Activated T-cell treated with anti-CD3 and anti-CD28 coated beads, Interleukin-2, amount 50 U/mL, for 72 hours (primary cell): ENCODE data around the gene PROZ. TPM values are rescaled to one million over a fixed set of nuclear protein-coding genes. Genes with fewer than 3 reads are reported as not detected.
A peak's percentile ranks its signal among the peaks of the same experiment; 100 is the strongest.

Experiments
- ATAC-seq, 2 donors: fragments of 150-1000 bp; cut with Tn5 transposase; replicated peaks in 1 of 2; 2 replicates each; pipeline ENCODE4 v1.10.0; 2021; ENCODE audit warnings: moderate library complexity in 2 of 2, mild to moderate bottlenecking in 1 of 2
- DNase-seq, 2 donors: peaks; one replicate each; pipeline ENCODE4 v3.0.0; 2021 to 2022; ENCODE audit warnings: mixed read lengths in 1 of 2
- H3K27ac Mint-ChIP-seq: one replicate; pipeline ENCODE4 v1.8.0; 2022; ENCODE audit warnings: mild to moderate bottlenecking, moderate library complexity, mixed read lengths
- H3K27me3 Mint-ChIP-seq: one replicate; pipeline ENCODE4 v1.8.0; 2022; ENCODE audit warnings: low read depth, mixed read lengths
- H3K36me3 Mint-ChIP-seq, 2 donors: one replicate each; pipeline ENCODE4 v1.8.0; 2022; ENCODE audit warnings: mixed read lengths in 2 of 2, mild to moderate bottlenecking in 1 of 2; ENCODE audit not compliant: insufficient read depth in 2 of 2
- H3K4me1 Mint-ChIP-seq: one replicate; pipeline ENCODE4 v1.8.0; 2022; ENCODE audit warnings: low read depth, mixed read lengths
- H3K4me3 Mint-ChIP-seq, 2 donors: one replicate each; pipeline ENCODE4 v1.8.0; 2022; ENCODE audit warnings: mild to moderate bottlenecking in 2 of 2, mixed read lengths in 2 of 2, moderate library complexity in 2 of 2
- H3K9me3 Mint-ChIP-seq, 2 donors: one replicate each; pipeline ENCODE4 v1.8.0; 2022; ENCODE audit warnings: mixed read lengths in 2 of 2
- total RNA-seq, 2 donors: library from RNA; stranded (reverse); gene quantifications; one replicate each; pipeline ENCODE4 v1.2.3, GENCODE V29; 2022

The PROZ gene
- total RNA-seq, 2 donors from 2014 or later: not detected

DNA sequence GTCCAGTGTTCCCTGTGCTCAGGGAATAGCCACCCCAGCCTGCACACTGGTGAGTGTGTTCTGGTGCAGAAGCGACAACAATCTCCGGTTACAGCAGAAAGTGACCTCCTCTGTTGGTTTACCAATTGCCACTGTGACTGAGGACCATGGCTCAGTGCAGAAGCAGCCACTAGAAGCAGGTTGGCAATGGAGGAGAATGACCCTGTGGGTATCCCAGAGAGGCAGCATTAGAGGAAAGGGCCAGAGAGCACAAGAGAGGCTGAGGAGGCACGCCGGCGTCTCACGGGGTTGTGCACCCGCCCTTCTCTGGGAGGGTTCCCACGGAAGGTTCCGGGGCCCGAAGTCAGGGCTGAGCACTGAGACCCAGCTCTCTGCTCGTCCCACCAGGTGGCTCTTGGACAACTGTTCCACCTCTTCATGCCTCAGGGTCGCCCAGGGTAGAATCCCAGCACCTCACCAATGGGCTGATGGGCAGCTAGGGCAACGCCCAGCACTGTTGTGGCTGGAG is 14.0 kb downstream of the PROZ start:
- DNase-seq (no peak), ATAC-seq (no peak)
- H3K4me3 Mint-ChIP-seq: no peak overlapping the region
- peaks cover 2% of the 10 kb centered on the region in 2 donors for H3K9me3 Mint-ChIP-seq
- peaks cover 6% of the 10 kb centered on the region for H3K4me1 Mint-ChIP-seq
- no peak overlapping the region for H3K27ac Mint-ChIP-seq
- no peaks in the 10 kb centered on the region for H3K27me3 Mint-ChIP-seq
- peaks cover 10 to 40% of the 10 kb centered on the region in 2 donors for H3K36me3 Mint-ChIP-seq

DNA sequence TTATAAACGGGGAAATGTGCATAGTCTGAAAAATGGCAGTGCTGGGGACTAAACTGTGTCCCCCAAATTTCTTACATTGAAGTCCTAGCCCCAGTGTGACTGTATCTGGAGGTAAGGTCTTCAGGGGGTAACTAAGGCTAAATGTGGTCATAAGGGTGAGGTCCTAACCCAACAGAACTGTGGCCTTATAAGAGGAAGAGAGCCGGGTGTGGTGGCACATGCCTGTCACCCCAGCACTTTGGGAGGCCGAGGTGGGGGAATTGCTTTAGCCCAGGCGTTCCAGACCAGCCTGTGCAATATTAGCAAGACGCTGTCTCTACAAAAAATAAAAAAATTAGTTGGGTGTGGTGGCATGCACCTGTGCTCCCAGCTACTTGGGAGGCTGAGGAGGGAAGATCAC is 17.8 kb downstream of the PROZ start:
- Mint-ChIP-seq H3K36me3 (peaks cover 7 to 40% of the 10 kb centered on the region in 2 donors), H3K9me3 (no peaks in the 10 kb centered on the region), H3K27me3 (no peaks in the 10 kb centered on the region), H3K4me1 (peaks cover 6% of the 10 kb centered on the region), H3K27ac (peak overlapping the region; percentile 70), H3K4me3 (peak overlapping the region in 1 of 2 donors; percentile 11)
- no peak for DNase-seq
- ATAC-seq: peak; percentile 31 to 67

DNA sequence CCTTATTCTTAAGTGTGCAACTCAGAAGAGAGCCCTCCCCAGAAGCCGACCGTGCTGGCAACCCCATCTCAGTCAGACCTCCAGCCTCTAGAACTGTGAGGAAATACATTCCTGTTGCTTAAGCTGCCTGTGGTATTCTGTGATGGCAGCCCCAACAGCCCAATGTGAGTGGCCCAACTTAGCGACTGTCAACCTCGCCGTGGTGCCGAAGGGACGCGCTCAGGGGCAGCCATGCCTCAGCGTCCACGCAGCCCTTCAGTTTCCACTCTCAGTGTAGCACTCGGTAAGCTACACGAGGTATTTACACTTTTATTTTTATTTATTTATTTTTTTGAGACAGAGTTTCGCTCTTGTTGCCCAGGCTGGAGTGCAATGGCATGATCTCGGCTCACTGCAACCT is 18.4 kb downstream of the PROZ start:
- H3K4me3 Mint-ChIP-seq: no peak overlapping the region
- H3K27me3 Mint-ChIP-seq: no peaks in the 10 kb centered on the region
- H3K4me1 Mint-ChIP-seq: peaks cover 6% of the 10 kb centered on the region
- no peak overlapping the region for H3K27ac Mint-ChIP-seq
- H3K36me3 Mint-ChIP-seq: peaks cover 7 to 41% of the 10 kb centered on the region in 2 donors
- H3K9me3 Mint-ChIP-seq: no peaks in the 10 kb centered on the region
- no peak for DNase-seq
- ATAC-seq: no peak

DNA sequence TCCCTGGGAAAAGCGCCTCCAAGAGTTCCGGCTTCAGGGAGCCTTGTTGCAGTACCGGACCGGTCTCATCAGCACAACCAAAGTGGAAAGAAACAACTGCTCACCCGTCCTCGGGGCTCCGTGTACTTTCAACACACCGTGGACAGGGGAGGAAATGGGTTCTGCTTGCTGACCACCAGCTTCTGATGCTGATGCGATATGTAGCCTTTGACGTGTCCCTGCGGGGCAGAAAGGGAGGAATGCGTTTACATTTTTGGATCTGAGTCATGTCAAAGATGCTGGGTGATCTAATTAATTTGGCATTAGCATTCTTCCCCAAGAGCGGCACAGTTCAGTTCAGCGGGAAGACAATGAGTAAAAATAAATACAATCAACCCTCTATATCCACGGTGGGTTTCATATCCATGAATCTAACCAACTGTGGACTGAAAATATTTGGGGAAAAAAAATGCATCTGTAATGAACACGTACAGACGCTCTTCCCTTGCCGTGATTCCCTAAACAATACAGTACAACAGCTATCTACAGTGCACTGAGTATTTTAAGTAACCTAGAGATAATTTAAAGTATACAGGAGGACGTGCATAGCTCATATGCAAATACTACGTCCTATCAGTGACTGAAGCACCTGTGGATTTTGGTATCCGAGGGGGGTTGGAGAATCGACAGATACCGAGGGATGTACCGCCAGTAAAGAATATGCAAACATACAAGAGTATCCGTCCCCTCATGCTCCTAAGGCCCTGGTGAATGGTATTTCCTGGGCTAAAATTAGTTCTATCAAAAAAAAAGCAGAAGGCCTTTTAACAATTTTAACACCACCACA is 19.8 kb downstream of the PROZ start:
- peaks cover 8 to 47% of the 10 kb centered on the region in 2 donors for H3K36me3 Mint-ChIP-seq
- peaks cover 6% of the 10 kb centered on the region for H3K4me1 Mint-ChIP-seq
- H3K27ac Mint-ChIP-seq: no peak overlapping the region
- DNase-seq: no peak
- no peak for ATAC-seq
- H3K27me3 Mint-ChIP-seq: no peaks in the 10 kb centered on the region
- H3K4me3 Mint-ChIP-seq: no peak overlapping the region
- H3K9me3 Mint-ChIP-seq: no peaks in the 10 kb centered on the region

DNA sequence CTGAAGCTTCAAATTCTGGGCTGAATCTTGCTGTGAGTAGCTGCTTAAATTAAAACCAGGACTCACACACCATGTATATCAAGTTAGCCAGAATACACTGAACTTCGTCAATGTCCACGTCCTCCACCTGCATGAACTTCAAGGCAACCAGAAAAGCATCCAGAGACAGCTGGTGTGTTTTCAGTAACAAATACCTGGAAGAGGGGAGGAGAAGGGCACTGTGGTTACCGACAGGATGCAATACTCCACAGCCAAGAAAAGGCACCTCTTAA is 20.4 kb downstream of the PROZ start:
- ATAC-seq (no peak), DNase-seq (no peak)
- H3K27me3 Mint-ChIP-seq: no peaks in the 10 kb centered on the region
- H3K27ac Mint-ChIP-seq: no peak overlapping the region
- peaks cover 11 to 50% of the 10 kb centered on the region in 2 donors for H3K36me3 Mint-ChIP-seq
- peaks cover 6% of the 10 kb centered on the region for H3K4me1 Mint-ChIP-seq
- H3K9me3 Mint-ChIP-seq: no peaks in the 10 kb centered on the region
- no peak overlapping the region for H3K4me3 Mint-ChIP-seq

DNA sequence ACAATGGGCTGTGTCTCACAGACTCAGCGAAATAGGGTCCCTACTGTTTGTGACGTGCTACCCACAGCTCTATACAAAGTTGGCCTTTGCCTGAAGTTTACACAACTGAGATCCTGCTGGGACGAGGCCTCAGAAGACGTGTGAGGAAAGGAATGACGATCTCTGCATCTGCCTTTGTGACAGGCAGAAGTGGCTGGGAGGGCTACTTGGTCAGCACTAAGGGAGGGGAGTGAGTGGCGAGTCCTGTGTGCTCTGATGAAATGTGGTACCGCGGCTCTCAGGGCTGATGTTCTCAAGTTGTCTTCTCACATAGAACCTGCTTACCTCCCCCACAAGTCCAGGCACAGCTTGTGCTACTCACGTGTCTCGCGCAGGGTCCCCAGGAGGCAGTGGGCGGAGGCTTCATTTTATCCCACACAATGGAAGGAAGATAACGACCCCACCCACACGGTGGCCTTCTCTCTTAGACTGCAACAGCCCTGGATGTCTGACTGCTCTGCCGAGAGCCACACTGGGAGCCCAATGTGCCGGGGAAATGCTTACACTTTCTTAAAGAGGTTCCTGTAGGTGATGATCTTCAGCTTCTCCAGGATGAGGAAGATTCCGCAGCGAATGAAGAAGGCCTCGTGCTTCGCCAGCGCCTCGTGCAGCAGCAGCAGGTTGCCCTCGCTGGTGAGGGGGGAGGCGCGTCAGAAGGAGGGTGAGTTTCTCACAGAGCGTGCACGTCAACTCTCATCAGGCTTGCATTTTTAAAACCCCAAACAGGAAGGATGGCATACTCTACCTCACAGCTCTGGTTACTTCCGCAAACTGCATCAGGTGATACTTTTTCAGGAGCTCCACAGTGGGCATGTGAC is 21.2 kb downstream of the PROZ start:
- no peaks in the 10 kb centered on the region for H3K9me3 Mint-ChIP-seq
- DNase-seq (no peak), ATAC-seq (no peak)
- no peak overlapping the region for H3K27ac Mint-ChIP-seq
- H3K27me3 Mint-ChIP-seq: no peaks in the 10 kb centered on the region
- no peak overlapping the region for H3K4me3 Mint-ChIP-seq
- peaks cover 11 to 46% of the 10 kb centered on the region in 2 donors for H3K36me3 Mint-ChIP-seq
- H3K4me1 Mint-ChIP-seq: peaks cover 6% of the 10 kb centered on the region

DNA sequence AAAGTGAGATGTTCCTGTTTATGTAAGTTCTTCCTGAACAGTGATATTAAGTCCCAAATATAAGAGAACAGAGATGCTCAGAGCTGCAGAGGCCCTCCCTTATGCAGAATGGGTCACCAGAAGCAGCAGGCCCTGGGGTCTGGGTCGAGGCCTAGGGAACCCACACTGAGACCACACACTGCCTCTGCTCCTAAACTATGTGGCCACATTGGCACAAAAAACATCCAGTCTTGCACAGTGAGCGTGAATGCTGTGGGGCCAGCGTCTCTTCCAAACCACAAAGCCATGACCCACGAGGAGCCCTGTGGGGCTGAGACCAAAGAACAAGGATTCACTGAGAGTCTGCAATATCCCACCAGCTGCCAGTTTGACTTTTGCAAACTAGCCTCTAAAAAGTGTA is 23.6 kb downstream of the PROZ start:
- DNase-seq: no peak
- Mint-ChIP-seq H3K27me3 (no peaks in the 10 kb centered on the region), H3K9me3 (no peaks in the 10 kb centered on the region), H3K4me3 (no peak overlapping the region), H3K36me3 (peaks cover 9 to 36% of the 10 kb centered on the region in 2 donors), H3K4me1 (peaks cover 21% of the 10 kb centered on the region), H3K27ac (peak overlapping the region; percentile 54)
- no peak for ATAC-seq

DNA sequence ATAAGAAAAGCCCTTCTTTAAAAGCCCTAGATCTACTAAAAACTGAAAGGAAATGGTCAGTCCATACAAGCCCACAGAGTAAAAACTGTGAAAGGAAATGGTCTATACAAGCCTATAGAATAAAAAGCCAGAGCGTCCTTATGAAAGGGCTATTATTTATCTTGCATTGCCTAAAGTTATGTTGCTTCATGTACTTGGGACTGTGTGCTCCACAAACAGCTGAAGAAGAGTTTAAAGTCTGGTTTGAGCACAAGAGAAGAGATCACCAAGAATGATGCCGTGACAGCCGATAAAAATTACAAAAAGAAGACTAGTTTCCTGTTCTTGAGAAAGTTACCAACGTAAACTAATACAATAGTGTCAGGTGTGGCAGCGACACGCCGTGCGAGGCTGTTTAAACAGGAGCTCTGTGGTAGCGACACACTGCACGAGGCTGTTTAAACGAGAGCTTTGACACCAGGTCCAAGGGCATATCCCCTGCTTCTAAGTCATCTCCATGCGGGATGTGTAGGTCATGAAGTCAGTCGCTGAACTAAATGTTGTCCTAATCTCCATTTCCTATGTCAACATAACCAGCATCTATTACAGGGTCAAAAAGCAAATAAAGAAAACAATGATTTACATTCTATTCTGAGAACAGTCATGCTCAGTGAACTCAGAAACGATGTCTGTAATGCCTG is 25.1 kb downstream of the PROZ start:
- H3K27ac Mint-ChIP-seq: no peak overlapping the region
- peaks cover 18 to 36% of the 10 kb centered on the region in 2 donors for H3K36me3 Mint-ChIP-seq
- no peak overlapping the region for H3K4me3 Mint-ChIP-seq
- ATAC-seq (no peak), DNase-seq (no peak)
- H3K27me3 Mint-ChIP-seq: no peaks in the 10 kb centered on the region
- no peaks in the 10 kb centered on the region for H3K9me3 Mint-ChIP-seq
- peaks cover 36% of the 10 kb centered on the region for H3K4me1 Mint-ChIP-seq

DNA sequence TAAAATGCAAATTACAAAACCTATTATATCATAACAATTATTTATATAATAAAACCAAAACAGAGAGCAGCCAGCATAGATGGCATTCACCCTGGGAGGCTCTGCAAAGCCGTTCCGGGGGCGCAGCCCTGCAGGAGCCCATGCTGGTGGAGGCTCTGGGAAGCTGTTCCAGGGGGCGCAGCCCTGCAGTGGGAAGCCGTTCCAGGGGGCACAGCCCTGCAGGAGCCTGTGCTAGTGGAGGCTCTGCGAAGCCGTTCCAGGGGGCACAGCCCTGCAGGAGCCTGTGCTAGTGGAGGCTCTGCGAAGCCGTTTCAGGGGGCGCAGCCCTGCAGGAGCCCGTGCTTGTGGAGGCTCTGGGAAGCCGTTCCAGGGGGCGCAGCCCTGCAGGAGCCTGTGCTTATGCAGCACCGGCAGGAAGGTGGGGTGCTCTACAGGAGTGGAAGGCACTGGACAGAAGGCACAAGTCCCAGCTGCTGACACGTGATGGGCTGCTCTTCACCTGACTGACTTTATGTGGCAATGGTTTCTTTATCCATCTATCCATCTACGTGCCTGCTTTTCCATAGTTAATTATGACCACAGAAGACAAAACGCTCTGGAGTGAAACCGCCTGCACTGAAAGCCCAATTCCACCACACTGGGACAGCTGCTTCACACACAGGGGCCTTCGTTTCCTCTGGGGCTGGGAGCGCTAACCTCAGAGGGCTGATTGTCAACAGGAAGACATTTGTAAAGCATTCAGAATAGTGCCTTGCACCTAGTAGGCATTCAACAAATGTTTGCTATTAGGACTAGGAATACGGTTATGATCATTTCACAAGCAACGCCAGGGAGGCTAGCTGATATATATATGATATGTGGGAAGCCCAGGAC is 26.4 kb downstream of the PROZ start:
- H3K36me3 Mint-ChIP-seq: peaks cover 16 to 37% of the 10 kb centered on the region in 2 donors
- ATAC-seq: no peak
- peaks cover 36% of the 10 kb centered on the region for H3K4me1 Mint-ChIP-seq
- H3K27ac Mint-ChIP-seq: peak overlapping the region; percentile 87
- H3K4me3 Mint-ChIP-seq: peak overlapping the region; percentile 52 to 62
- DNase-seq: no peak
- no peaks in the 10 kb centered on the region for H3K27me3 Mint-ChIP-seq
- H3K9me3 Mint-ChIP-seq: no peaks in the 10 kb centered on the region

DNA sequence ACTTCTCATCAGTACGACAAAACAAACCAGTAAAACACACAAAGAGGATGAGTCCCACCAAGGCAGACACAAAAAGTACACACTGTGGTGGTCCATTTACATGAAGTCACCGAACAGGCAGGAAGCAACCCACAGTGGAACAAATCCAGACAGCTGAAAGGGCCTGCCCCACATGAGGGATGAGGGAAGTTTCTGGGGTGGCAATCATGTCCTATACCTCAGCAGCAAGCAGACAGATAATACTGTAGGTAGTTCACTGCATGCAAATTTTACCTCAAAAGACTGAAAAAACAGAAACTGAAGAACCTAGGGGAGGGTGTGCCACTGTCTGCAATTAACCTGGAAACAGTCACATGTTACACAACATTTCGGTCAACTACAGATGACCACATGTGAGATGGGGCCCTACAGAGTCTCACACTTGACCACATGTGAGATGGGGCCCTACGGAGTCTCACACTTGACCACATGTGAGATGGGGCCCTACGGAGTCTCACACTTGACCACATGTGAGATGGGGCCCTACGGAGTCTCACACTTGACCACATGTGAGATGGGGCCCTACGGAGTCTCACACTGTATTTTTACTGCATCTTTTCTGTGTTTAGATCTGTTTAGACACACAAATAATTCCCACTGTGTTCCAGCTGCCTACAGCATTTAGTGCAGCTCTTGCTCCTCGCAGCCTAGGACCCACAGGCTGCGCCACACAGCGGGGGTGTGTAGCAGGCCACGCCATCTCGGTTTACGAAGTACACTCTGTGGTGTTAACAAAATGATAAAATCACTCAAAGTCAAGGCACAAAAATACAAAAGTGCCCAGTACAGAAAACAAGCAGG is 27.8 kb downstream of the PROZ start:
- Mint-ChIP-seq H3K4me1 (peaks cover 36% of the 10 kb centered on the region), H3K9me3 (no peaks in the 10 kb centered on the region), H3K36me3 (peaks cover 14 to 35% of the 10 kb centered on the region in 2 donors), H3K4me3 (peak overlapping the region; percentile 49 to 66), H3K27me3 (no peaks in the 10 kb centered on the region), H3K27ac (peak overlapping the region; percentile 84)
- ATAC-seq (peak; percentile 64 to 70), DNase-seq (no peak)

DNA sequence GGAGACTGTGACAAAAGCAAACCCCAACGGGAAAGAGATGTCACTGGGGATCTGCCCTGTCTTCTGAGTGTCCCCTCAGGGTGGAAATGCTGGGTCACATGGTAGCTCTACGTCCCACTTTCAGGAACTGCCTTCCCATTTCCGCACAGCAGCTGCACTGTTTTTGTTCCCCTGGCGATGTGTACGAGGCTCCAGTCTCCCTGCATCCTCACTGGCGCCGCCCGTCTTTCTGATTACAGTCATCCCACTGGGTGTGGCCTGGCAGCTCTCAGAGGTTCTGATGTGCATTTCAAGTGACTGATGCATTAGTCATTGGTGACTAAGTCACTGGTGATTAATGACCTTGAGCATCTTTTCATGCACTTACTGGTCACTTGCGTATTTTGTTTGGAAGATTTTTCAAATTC is 28.8 kb downstream of the PROZ start:
- Mint-ChIP-seq H3K9me3 (no peaks in the 10 kb centered on the region), H3K4me1 (peaks cover 36% of the 10 kb centered on the region), H3K36me3 (peaks cover 14 to 34% of the 10 kb centered on the region in 2 donors), H3K27me3 (no peaks in the 10 kb centered on the region), H3K4me3 (peak overlapping the region; percentile 53 to 57), H3K27ac (peak overlapping the region; percentile 24)
- peak; percentile 57 to 71 for DNase-seq
- ATAC-seq: peak; percentile 91 to 94
